H1 (cell line): ENCODE data around the gene INPP5J. TPM values are rescaled to one million over a fixed set of nuclear protein-coding genes. Genes with fewer than 3 reads are reported as not detected.

ENCODE experiments used
- CTCF ChIA-PET: fragments of 300-600 bp; sonication (Branson Sonifier 250); formaldehyde crosslinking; loops from one replicate; lab custom pipeline; 2021; ENCODE audit not compliant: partially characterized antibody; lab: Charles Lee
- POLR2A ChIA-PET: fragments of 300-600 bp; sonication (Branson Sonifier 250); formaldehyde crosslinking; loops from one replicate; lab custom pipeline; 2021; ENCODE audit warnings: inconsistent platforms; ENCODE audit not compliant: partially characterized antibody; lab: Charles Lee
- DNase-seq, 2 experiments: peaks; one replicate each; pipeline versions ENCODE4 v3.0.0 to v3.0.0-alpha.2; 2010 to 2022; ENCODE audit warnings: low spot score in 2 of 2, low read depth in 1 of 2, mixed read lengths in 1 of 2
- FAIRE-seq: peaks from 2 replicates; lab custom pipeline; 2011; peaks lifted over from hg19 to GRCh38; lab: Jason Lieb, UNC
- H2AFZ ChIP-seq: 2 replicates; pipeline ENCODE4 v1.8.1; 2012; ENCODE audit warnings: low read length, inconsistent platforms
- H2AK5ac ChIP-seq: 2 replicates; pipeline ENCODE4 v1.6.1; 2013; ENCODE audit warnings: low read depth, low read length
- H2BK120ac ChIP-seq: replicated peaks from 2 replicates; pipeline ENCODE3; 2013; ENCODE audit warnings: low read depth, low read length, inconsistent platforms
- H2BK12ac ChIP-seq: 2 replicates; pipeline ENCODE4 v1.6.1; 2013; ENCODE audit warnings: low read depth, low read length
- H2BK15ac ChIP-seq: 2 replicates; pipeline ENCODE4 v1.6.1; 2013; ENCODE audit warnings: low read length
- H2BK20ac ChIP-seq: 2 replicates; pipeline ENCODE4 v1.6.1; 2013; ENCODE audit warnings: low read length
- H2BK5ac ChIP-seq: 2 replicates; pipeline ENCODE4 v1.6.1; 2013; ENCODE audit warnings: low read depth, low read length
- H3K14ac ChIP-seq: 2 replicates; pipeline ENCODE4 v1.6.1; 2013; ENCODE audit warnings: inconsistent platforms; ENCODE audit not compliant: insufficient read length
- H3K18ac ChIP-seq: 2 replicates; pipeline ENCODE4 v1.6.1; 2013; ENCODE audit warnings: low read length; ENCODE audit errors: extremely low read depth
- H3K23ac ChIP-seq: 2 replicates; pipeline ENCODE4 v1.6.1; 2013; ENCODE audit warnings: inconsistent platforms; ENCODE audit not compliant: insufficient read length
- H3K23me2 ChIP-seq: 2 replicates; pipeline ENCODE4 v1.6.1; 2013; ENCODE audit warnings: low read depth, low read length
- H3K27ac ChIP-seq: 2 replicates; pipeline ENCODE4 v1.6.1; 2011; ENCODE audit warnings: low read depth, low read length, inconsistent platforms
- H3K27me3 ChIP-seq, 4 experiments: replicated peaks in 1 of 4; 1 replicate in 1 of 4; 2 replicates in 3 of 4; pipeline versions ENCODE4 v1.6.1 to v1.8.1; 2011 to 2013; ENCODE audit warnings: low read length in 3 of 4, mild to moderate bottlenecking in 3 of 4, inconsistent platforms in 2 of 4, mixed read lengths in 2 of 4, moderate library complexity in 1 of 4; ENCODE audit not compliant: control insufficient read depth in 3 of 4, insufficient read depth in 3 of 4; ENCODE audit errors: extremely low read depth in 1 of 4
- H3K36me3 ChIP-seq, 4 experiments: 2 replicates each; pipeline versions ENCODE4 v1.6.1 to v1.8.1; 2011 to 2013; ENCODE audit warnings: mild to moderate bottlenecking in 4 of 4, low read length in 3 of 4, moderate library complexity in 2 of 4, control low read depth in 1 of 4, inconsistent platforms in 1 of 4; ENCODE audit not compliant: insufficient read depth in 4 of 4, control insufficient read depth in 2 of 4
- H3K4ac ChIP-seq: replicated peaks from 2 replicates; pipeline ENCODE3; 2013; ENCODE audit warnings: low read length, low read depth, mixed read lengths, inconsistent platforms; ENCODE audit not compliant: insufficient read length
- H3K4me1 ChIP-seq, 4 experiments: replicated peaks in 1 of 4; 1 replicate in 1 of 4; 2 replicates in 3 of 4; pipeline versions ENCODE4 v1.6.1 to v1.8.1; 2011 to 2013; ENCODE audit warnings: low read length in 3 of 4, inconsistent platforms in 2 of 4, mixed read lengths in 1 of 4; ENCODE audit not compliant: insufficient read depth in 4 of 4, control insufficient read depth in 3 of 4
- H3K4me2 ChIP-seq, 2 experiments: 2 replicates each; pipeline versions ENCODE4 v1.6.1 to v1.8.1; 2011 to 2013; ENCODE audit warnings: low read depth in 2 of 2, low read length in 2 of 2, control low read depth in 1 of 2, inconsistent platforms in 1 of 2, mild to moderate bottlenecking in 1 of 2; ENCODE audit not compliant: insufficient read depth in 1 of 2
- H3K4me3 ChIP-seq, 4 experiments: fragments of 200-600, 300-600 bp in 1 of 4; sonication (generic), shearing (Covaris generic), sonication (Bioruptor Twin) in 1 of 4; 2 replicates each; pipeline versions ENCODE4 v1.5.1 to v1.8.1; 2011 to 2016; ENCODE audit warnings: low read length in 4 of 4, low read depth in 3 of 4, control low read depth in 2 of 4, inconsistent platforms in 2 of 4, mild to moderate bottlenecking in 2 of 4, mixed read lengths in 1 of 4, moderate library complexity in 1 of 4; ENCODE audit not compliant: insufficient read depth in 2 of 4; ENCODE audit errors: extremely low read depth in 1 of 4
- H3K56ac ChIP-seq: replicated peaks from 2 replicates; pipeline ENCODE3; 2013; ENCODE audit warnings: low read depth, mild to moderate bottlenecking, mixed read lengths, low read length, inconsistent platforms; ENCODE audit not compliant: insufficient read length
- H3K79me1 ChIP-seq: 2 replicates; pipeline ENCODE4 v1.6.1; 2013; ENCODE audit warnings: low read depth, low read length, control low read depth
- H3K79me2 ChIP-seq, 2 experiments: 2 replicates each; pipeline versions ENCODE4 v1.6.1 to v1.8.1; 2012 to 2013; ENCODE audit warnings: low read length in 2 of 2, mild to moderate bottlenecking in 2 of 2, inconsistent platforms in 1 of 2; ENCODE audit not compliant: insufficient read depth in 2 of 2, control insufficient read depth in 1 of 2
- H3K9ac ChIP-seq, 4 experiments: replicated peaks in 1 of 4; 1 replicate in 1 of 4; 2 replicates in 3 of 4; pipeline versions ENCODE4 v1.6.1 to v1.8.1; 2011 to 2013; ENCODE audit warnings: low read depth in 3 of 4, low read length in 3 of 4, control low read depth in 2 of 4, mild to moderate bottlenecking in 2 of 4, moderate library complexity in 2 of 4, inconsistent platforms in 1 of 4; ENCODE audit errors: extremely low read depth in 1 of 4
- H3K9me3 ChIP-seq, 2 experiments: 2 replicates each; pipeline versions ENCODE4 v1.6.1 to v1.8.1; 2012 to 2013; ENCODE audit warnings: mild to moderate bottlenecking in 2 of 2, moderate library complexity in 2 of 2, control low read depth in 1 of 2, inconsistent platforms in 1 of 2, low read depth in 1 of 2, low read length in 1 of 2, mixed read lengths in 1 of 2; ENCODE audit not compliant: insufficient read depth in 2 of 2
- H4K20me1 ChIP-seq, 2 experiments: replicated peaks in 1 of 2; 2 replicates each; pipeline versions ENCODE3 to v1.8.1; 2011 to 2013; ENCODE audit warnings: inconsistent platforms in 2 of 2, low read length in 2 of 2, mild to moderate bottlenecking in 1 of 2; ENCODE audit not compliant: insufficient read depth in 2 of 2, control insufficient read depth in 1 of 2
- H4K5ac ChIP-seq: 2 replicates; pipeline ENCODE4 v1.6.1; 2013; ENCODE audit warnings: low read length, low read depth, mixed read lengths, inconsistent platforms; ENCODE audit not compliant: insufficient read length
- H4K8ac ChIP-seq: 2 replicates; pipeline ENCODE4 v1.8.0; 2013; ENCODE audit warnings: mild to moderate bottlenecking, moderate library complexity, low read length, inconsistent platforms; ENCODE audit not compliant: insufficient read depth; ENCODE audit errors: extremely low read depth
- H4K91ac ChIP-seq: replicated peaks from 2 replicates; pipeline ENCODE3; 2013; ENCODE audit warnings: low read length, mixed read lengths, inconsistent platforms; ENCODE audit not compliant: insufficient read length
- CBX8 ChIP-seq: fragments of 300-800, 300-1000 bp; sonication (generic); IDR thresholded peaks from 2 replicates; pipeline ENCODE4 v1.7.1; 2016; ENCODE audit warnings: low read depth, low read length, borderline replicate concordance
- CREB1 ChIP-seq: IDR thresholded peaks from 2 replicates; pipeline ENCODE4 v1.6.1; 2012; ENCODE audit warnings: inconsistent platforms
- EGR1 ChIP-seq: IDR thresholded peaks from 2 replicates; pipeline ENCODE4 v1.6.1; 2011; ENCODE audit warnings: low read depth, low read length, borderline replicate concordance
- GTF2F1 ChIP-seq: IDR thresholded peaks from 2 replicates; pipeline ENCODE4 v1.6.1; 2012; ENCODE audit warnings: low read depth, low read length, improper control_type of control experiment, borderline replicate concordance
- NRF1 ChIP-seq: IDR thresholded peaks from 2 replicates; pipeline ENCODE4 v1.6.1; 2011; ENCODE audit warnings: mild to moderate bottlenecking, low read depth, low read length, improper control_type of control experiment
- POU5F1 ChIP-seq: IDR thresholded peaks from 2 replicates; pipeline ENCODE4 v1.6.1; 2011; ENCODE audit warnings: low read depth, mild to moderate bottlenecking, low read length, moderate library complexity
- RAD21 ChIP-seq, 2 experiments: IDR thresholded peaks in 1 of 2; conservative IDR thresholded peaks in 1 of 2; 2 replicates each; pipeline ENCODE4 v1.6.1; 2011; ENCODE audit warnings: low read depth in 2 of 2, low read length in 2 of 2, improper control_type of control experiment in 1 of 2, inconsistent platforms in 1 of 2, mild to moderate bottlenecking in 1 of 2, moderate library complexity in 1 of 2
- SP1 ChIP-seq: IDR thresholded peaks from 2 replicates; pipeline ENCODE4 v1.6.1; 2011; ENCODE audit warnings: low read depth, low read length
- TAF1 ChIP-seq: IDR thresholded peaks from 2 replicates; pipeline ENCODE4 v1.6.1; 2011; ENCODE audit warnings: mild to moderate bottlenecking, low read depth, low read length
- WGBS, 2 experiments: shearing (Covaris generic) in 1 of 2; methylation state at CpG; one replicate each; pipeline versions ENCODE4 v1.1.6 to v1.1.7; 2013 to 2015; ENCODE audit warnings: low lambda C conversion rate in 2 of 2, mixed read lengths in 2 of 2, inconsistent platforms in 1 of 2, low coverage in 1 of 2, missing lambda C conversion rate in 1 of 2; ENCODE audit not compliant: insufficient replicate concordance in 2 of 2, insufficient coverage in 1 of 2, insufficient read length in 1 of 2; ENCODE audit errors: extremely low coverage in 1 of 2, missing lambda C conversion rate in 1 of 2; 5-methylcytosine and 5-hydroxymethylcytosine counted together
- polyA plus RNA-seq, 7 experiments: library from polyadenylated mRNA; depleted of rRNA in 3 of 7; stranded (reverse) in 5 of 7; unstranded in 2 of 7; fragments of >200 nt in 5 of 7; fragments of 200-250 nt in 2 of 7; gene quantifications; 1 replicate in 5 of 7; 2 replicates in 1 of 7; 4 replicates in 1 of 7; pipeline versions ENCODE4 v1.2.1 to v1.2.3, GENCODE V29; 2011 to 2013; ENCODE audit warnings: missing spikeins in 2 of 7, mixed read lengths in 2 of 7
- total RNA-seq: library from RNA; stranded (reverse); fragmentation: NEBNext Ultra II Directional; extraction: Animal tissue kit (Norgen Biotek cat#: 25700); gene quantifications from 2 replicates; pipeline ENCODE4 v1.2.1, GENCODE V29; 2021
- TF ChIP-seq, protein P1 (sequence below): IDR thresholded peaks from 2 replicates; pipeline ENCODE4 v1.6.1; 2011; ENCODE audit warnings: low read length, improper control_type of control experiment

The INPP5J gene
- total and polyA plus RNA-seq, 2 of the 8 experiments (the other 6 are each of a cell fraction or from before 2014, with no cell fraction given), result 5.4 to 6.0 TPM

- Histone ChIP-seq H3K56ac (no peak overlapping the region), H3K4ac (no peak overlapping the region), H3K27me3 (no peaks in the 10 kb centered on the region), H4K8ac (no peak overlapping the region; the same call in 1 of the 2 replicates), H3K23me2 (peaks cover 12% of the 10 kb centered on the region), H2BK12ac (no peak overlapping the region), H2BK5ac (no peak overlapping the region), H3K79me2 (peaks cover 0 to 20% of the 10 kb centered on the region in 2 experiments; a peak in 3 of 4 replicates), H3K9me3 (no peaks in the 10 kb centered on the region), H3K36me3 (peaks cover 10 to 29% (median 18%) of the 10 kb centered on the region in 4 experiments; a peak in 7 of 8 replicates), H4K20me1 (peaks cover 4 to 23% of the 10 kb centered on the region in 2 experiments), H3K27ac (no peak overlapping the region), H3K14ac (no peak overlapping the region), H3K18ac (no peak overlapping the region), H3K4me1 (peaks cover 7 to 25% (median 17%) of the 10 kb centered on the region in 4 experiments), H3K79me1 (peaks cover 15% of the 10 kb centered on the region; the same call in 1 of the 2 replicates), H2BK15ac (no peak overlapping the region), H3K4me2 (peak overlapping the region in 1 of 2 experiments; percentile 99; a peak in 1 of 4 replicates), H2BK120ac (no peak overlapping the region), H2AK5ac (no peak overlapping the region), H4K5ac (no peak overlapping the region), H3K23ac (no peak overlapping the region), H3K4me3 (no peak overlapping the region), H2BK20ac (no peak overlapping the region), H3K9ac (no peak overlapping the region), H4K91ac (no peak overlapping the region), H2AFZ (no peak overlapping the region)
- ChIA-PET POLR2A (interaction anchor here (0.6 kb wide), 1 partner anchor 26 kb away, joined by 3 read pairs; no protein-coding TSS in a partner anchor), CTCF (interaction anchor here (1.3 to 6.1 kb wide), 3 partner anchors 13 to 33 kb away, joined by 4 to 49 read pairs (median 4); no protein-coding TSS in a partner anchor)
- DNase-seq (no peak), FAIRE-seq (no peak)
- WGBS, 2 experiments, result 99% methylated on average over 8 of the region's 10 CpGs; no CpG with 5 or more reads in 1 of the 2 experiments
- TF ChIP-seq CREB1, result no peak
- TF ChIP-seq GTF2F1, result no peak
- no peak for TF ChIP-seq SP1
- no peak for TF ChIP-seq RAD21 (IDR thresholded peaks at IDR 0.05 in 1 of 2, conservative IDR thresholded peaks at IDR 0.05 in 1 of 2; ENCODE audit: low read depth in 2 of 2, low read length in 2 of 2)
- TF ChIP-seq TAF1, result no peak
- TF ChIP-seq, protein P1, sequence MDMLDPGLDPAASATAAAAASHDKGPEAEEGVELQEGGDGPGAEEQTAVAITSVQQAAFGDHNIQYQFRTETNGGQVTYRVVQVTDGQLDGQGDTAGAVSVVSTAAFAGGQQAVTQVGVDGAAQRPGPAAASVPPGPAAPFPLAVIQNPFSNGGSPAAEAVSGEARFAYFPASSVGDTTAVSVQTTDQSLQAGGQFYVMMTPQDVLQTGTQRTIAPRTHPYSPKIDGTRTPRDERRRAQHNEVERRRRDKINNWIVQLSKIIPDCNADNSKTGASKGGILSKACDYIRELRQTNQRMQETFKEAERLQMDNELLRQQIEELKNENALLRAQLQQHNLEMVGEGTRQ, result no peak
- TF ChIP-seq POU5F1, result no peak
- no peak for TF ChIP-seq CBX8
- TF ChIP-seq NRF1, result no peak
- TF ChIP-seq EGR1, result no peak
These were observed 15.0 kb downstream of the INPP5J start for GRCh38 chr22:31137721-31138120.
